Activated T-helper 9 cell treated with anti-CD3 and anti-CD28 coated beads, Interleukin-2, amount 50 U/mL, for 16 hours (primary cell): ENCODE measurements around the gene DDR2.
"Not testable (repeated sequence)": the region's sequence is repeated elsewhere in the genome, so short reads cannot be mapped to it uniquely, and the experiment has no call there.

Source experiments
- DNase-seq: peaks from one replicate; pipeline ENCODE4 v3.0.0-alpha.2; 2020; ENCODE audit warnings: low read depth

DDR2 gene

DNA sequence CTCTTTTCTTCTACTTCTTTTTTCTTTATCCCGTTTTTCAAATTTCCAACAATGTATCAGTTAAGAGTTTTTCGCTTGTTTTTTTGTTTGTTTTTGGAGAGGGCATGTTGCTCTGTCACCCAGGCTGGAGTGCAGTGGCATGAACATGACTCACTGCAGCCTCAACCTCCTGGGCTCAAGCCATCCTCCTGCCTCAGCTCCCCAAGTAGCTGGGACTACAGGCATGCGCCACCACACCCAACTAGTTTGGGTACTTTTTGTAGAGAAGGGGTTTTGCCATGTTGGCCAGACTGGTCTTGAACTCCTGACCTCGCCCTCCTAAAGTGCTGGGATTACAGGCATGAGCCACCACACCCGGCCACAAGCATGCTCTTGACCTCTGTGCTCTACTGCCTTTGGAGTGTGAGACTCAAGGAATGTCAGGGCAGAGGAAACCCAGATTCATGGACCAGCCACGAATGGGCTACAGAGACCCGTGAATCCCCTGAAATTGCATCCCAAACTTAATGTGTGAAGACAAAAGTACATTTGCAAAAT, 93.1 kb downstream of the DDR2 start:
- DNase-seq, result no peak

DNA sequence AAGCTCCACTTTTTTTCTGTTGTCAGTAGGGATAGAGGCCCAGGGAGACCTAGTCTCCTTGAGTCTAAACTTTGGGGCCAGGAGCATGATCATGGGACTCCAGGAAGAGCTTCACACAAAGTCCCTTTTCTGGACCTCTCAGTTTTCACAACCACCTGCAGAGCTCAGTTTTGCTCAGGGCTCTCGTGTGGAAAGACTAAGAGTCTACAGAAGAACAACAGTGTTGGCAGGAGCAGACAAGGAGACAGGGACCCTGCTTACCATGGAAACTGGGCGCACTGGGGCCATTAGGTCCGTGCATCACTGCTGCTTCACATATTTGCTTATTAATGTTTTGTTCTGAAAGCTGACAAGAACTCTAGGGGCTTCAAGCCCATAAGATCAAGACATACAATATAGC, 94.3 kb downstream of the DDR2 start:
- no peak for DNase-seq

DNA sequence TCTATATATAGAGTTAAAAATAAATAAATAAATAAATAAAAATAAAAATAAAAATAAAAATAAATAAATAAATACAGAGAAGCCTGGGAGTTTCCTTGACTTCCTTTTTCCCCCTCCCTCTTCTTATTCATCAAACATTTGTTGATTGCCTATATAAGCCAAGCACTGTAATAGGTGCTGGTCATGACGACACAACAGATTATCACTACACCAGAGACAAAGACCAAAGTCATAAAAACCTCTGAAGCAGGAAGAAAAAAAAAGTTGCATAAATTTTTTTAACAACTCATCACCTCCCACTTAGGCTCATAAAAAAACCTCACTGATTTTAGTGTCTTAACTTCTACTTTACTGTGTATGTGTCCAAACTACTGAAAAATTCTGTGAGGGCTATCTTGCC, 95.2 kb downstream of the DDR2 start:
- DNase-seq, result not testable (repeated sequence)

DNA sequence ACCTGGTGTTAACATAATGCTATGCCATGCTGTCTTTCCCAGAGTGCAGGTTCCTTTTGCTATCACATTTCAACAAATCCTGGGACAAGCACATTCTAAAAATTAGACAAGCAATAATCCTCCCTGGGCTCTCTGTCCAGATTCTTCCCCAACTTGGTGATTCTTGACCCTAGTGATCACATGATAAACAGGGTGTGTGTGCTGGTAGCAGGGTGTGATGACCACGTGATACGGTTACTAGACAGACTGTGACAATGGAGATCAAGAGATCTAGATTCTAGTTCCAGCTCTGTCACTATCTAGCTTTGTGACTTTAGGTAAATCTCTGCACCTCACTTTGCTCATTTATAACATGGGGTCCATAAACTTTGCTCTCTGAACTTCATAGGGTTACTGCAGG, 96.3 kb downstream of the DDR2 start:
- no peak for DNase-seq

DNA sequence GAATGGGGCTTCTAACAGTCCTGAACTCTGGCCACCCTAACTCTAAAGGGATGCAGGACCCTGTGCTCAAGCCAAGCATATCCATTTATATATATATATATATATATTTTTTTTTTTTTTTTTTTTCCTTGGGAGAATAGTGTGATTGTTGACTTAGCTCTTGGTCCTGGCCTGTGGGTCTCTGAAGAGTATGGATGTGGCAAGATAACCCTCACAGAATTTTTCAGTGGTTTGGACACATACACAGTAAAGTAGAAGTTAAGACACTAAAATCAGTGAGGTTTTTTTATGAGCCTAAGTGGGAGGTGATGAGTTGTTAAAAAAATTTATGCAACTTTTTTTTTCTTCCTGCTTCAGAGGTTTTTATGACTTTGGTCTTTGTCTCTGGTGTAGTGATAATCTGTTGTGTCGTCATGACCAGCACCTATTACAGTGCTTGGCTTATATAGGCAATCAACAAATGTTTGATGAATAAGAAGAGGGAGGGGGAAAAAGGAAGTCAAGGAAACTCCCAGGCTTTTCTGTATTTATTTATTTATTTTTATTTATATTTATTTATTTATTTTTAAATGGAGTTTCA, 97.0 kb downstream of the DDR2 start:
- not testable (repeated sequence) for DNase-seq

DNA sequence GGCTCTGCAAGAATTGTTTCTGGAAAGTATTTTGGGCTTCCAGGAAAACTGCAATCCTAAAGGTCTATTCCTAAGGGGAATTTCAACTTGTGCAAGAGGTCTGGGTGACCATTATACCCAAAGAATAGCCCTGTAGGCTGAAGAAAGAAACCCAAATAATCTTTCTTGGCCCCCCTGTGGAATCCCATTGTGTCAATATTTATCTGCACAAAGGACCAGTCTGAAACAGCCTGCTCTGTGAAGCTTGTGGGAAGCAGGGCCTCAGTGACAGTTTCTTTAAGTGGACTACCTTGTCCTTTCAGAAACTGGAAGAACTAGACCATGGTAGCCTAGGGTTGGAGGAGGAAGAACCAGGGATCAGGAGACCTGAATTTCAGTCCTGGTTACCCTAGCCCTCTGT, 99.8 kb downstream of the DDR2 start:
- no peak for DNase-seq

DNA sequence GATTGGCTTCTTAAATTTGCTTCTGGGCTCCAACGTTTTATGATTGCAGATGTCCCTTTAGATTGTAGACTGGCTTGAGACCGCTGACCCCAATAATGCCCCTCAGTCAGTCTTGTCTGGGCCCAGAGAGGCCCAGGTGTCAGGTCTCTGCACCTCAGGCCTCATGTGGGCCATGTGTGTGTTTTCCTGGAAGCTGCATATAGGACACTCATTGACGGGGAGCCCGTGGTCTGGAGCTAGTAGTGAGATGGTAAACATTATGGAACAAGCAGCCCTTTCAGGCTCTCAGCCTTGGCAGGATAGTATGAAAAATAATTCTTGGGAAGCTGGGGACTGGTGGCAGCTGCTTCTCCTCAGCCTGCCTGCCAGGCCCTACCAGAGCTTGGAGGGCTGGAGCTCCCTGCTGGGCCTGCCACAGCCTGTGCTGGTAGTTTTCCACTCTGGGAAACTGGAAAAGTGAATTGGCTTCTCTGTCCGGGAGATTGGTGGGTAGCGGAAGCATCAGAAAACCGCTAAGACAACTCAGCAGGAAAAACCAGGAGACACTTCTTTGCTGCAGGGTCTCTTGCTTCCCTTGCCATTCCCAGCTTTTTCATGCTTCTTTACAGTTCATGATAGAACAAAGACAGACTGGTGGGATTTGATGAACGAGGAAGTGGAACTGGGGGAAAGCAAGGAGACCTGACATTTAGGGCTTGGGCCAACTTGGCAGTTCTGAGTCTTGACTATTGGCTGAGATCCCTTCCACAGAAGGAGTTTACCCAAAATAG, 100.5 kb downstream of the DDR2 start:
- DNase-seq, result no peak

DNA sequence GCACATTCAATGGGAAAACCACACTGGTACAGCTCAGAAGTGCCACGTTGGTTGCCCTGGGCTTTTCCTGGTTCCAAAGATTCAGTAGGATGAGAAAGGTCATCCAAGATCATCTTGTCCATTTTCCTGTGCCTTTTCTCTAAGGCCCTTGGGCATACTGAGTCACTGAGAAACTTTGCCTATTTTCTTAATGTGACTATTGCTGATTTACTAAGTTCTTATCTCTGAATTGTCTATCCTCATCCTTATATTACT, 101.0 kb downstream of the DDR2 start:
- no peak for DNase-seq

DNA sequence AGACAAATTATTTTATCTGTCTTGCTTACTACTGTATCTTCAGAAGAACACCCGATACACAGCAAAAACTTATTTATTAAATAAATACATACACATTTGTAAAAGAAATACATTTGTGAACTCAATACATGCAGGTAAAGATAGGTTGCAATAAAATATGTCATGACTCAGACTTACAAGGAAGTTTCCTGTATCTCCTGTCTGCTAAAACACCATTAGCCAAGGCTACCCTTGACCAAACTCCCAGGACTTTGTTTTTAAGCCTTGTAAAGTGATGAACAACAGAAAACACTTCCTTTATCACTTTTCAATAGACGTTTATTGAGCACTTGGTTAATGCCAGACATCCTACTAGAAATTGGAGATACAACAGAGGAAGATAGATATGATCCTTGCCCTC, 101.8 kb downstream of the DDR2 start:
- no peak for DNase-seq

DNA sequence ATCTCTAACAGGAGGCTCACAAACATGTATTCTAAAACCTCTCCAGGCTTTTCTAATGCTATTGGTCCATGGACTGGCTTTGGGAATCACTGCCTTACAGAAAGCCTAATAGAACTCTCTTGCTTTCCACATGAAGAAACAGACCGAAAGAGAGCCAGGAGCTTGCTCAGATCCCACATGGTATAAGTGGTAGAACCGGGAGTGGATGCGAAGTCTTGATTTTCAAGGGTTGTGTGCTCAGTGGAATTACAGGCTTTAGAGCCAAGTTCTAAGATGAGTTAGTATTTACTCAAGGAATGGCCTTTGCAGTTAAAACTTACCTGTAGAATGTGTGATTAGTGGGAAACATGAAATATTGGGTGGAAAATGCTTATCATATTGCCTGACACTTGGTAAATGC, 103.9 kb downstream of the DDR2 start:
- no peak for DNase-seq

DNA sequence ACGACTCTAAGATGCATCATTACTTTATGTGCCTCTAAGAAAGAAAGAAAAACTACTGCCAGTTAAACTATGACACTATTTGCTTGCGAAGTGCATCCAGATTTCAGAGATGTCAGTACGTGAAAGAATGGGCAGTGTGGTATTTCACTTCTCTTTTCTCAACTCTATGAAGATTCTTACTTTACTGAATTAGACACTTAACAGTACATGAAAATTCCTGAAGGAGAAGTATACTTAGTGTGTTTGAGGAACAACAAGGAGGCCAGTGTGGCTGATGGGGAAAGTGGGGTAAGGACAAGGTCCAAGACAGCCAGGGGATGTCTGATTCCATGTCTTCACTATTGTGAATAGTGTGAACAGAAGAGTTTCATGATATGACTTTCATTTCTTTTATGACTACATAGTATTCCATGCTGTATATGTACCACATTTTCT, 104.4 kb downstream of the DDR2 start:
- no peak for DNase-seq

DNA sequence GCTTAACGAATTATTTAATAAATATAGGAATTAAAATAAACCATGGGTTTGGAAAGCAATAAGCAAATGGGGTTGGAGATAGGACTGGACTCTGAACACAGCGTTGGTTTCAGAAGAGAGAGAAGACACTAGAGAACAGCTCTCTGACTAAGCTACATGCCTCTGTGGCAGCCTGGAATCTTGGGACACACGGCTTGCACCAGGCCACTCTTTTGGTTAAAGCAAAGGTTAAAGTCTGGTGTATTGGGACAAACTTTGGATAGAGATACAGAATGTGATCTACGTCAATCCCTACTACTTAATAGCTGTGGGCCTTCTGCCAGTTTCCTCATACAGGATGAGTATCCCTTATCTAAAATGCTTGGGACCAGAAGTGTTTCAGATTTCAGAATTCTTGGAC, 108.5 kb downstream of the DDR2 start:
- no peak for DNase-seq

DNA sequence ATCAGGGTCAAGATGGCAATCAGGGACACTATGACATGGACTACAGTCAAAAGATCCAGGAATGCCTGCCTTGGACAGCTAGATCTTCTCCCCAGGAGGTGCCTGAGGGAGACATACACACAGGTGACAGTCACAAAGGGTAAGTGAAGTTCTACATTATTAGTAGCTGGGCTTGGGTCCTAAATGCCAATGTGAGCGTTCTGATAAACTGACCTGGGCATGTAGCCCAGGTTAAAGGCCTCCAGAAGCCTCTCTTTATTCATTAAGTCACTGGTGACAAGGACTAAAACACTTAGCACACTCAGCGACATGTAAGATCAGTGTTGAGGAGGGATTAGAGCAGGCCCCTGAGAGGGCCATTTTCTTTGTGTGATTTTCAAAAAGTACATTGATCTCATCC, 109.3 kb downstream of the DDR2 start:
- no peak for DNase-seq

DNA sequence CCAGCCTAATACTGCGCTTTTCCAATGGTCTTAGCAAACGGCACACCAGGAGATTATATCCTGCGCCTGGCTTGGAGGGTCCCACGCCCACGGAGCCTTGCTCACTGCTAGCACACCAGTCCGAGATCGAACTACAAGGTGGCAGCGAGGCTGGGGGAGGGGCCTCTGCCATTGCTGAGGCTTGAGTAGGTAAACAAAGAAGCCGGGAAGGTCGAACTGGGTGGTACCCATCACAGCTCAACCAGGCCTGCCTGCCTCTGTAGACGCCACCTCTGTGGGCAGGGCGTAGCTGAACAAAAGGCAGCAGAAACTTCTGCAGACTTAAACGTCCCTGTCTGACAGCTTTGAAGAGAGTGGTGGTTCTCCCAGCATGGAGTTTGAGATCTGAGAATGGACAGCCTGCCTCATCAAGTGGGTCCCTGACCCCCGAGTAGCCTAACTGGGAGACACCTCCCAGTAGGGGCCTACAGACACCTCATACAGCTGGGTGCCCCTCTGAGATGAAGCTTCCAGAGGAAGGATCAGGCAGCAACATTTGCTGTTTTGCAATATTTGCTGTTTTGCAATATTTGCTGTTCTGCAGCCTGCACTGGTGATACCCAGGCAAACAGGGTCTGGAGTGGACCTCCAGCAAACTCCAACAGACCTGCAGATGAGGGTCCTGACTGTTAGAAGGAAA, 114.1 kb downstream of the DDR2 start:
- DNase-seq, result not testable (repeated sequence)

DNA sequence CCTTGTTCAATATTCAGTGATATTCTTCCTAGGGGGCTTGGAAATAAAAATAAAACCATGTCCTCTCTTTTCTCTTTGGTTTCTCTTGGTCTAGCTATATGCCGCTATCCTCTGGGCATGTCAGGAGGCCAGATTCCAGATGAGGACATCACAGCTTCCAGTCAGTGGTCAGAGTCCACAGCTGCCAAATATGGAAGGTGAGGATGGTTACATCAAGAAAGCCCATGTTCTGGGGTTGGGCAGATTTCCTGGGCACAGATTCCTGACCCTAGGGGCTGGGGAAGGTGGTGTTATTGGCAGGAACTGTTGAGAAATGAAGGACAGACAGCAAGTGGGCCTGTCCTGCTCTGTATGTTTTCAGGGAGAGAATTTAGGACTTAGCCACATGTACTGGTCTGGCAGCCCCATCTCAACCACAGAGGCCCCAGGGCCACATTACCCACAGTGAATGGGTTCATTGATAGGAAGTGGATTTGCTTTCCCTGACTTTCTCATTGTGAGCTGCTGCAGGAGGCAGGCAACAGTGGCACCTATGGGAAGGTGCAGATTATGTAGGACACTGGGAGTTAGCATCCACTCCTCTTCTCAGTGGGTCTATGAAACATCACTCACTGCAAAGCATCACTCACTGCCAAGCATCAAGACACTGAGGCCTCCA, 120.9 kb downstream of the DDR2 start:
- DNase-seq, result no peak

DNA sequence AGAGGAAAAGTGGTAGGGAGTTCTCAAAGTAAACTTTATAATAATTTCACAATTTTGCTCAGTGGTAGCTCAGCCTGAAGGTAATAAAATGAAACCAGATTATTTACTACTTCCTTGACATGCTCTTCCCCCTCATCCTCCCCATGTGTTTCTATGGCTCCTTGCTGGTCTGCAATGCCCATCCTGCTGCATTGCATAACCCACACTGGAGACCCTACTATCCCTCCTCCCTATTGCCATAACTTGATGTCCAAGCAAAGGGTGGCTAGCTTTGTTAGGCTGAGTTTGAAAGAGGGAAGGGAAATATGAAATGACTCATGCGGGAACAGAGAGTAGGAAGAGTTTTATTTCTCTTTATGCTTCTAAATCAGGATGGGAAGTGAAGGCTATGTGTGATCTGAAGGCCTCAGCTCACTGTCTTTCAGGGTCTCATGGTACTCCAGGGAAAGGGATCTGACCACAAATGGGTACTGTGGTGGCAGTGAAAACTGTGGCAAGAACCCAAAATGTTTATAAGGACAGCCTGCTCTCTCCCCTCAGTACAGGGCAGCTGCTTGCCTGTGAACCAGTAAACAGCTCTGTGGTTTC, 121.8 kb downstream of the DDR2 start:
- DNase-seq, result no peak

DNA sequence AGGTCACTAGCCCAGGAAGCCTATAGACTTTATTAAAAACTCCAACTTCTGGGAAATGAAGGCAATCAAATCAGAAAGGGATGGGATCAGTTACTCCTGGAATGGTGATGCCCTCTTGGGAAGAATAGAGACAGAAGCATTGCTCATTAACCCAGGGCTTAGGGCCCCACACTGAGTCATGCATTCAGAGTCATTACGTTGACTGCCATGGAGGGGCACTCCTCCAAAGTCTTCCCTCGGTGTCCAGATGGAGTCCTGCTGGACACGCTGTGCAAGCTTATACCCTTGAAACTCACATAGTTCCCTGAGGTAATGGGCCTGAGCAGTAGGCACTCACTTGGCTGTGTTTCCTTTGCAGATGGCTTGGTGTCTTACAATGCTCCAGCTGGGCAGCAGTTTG, 123.0 kb downstream of the DDR2 start:
- DNase-seq, result no peak

DNA sequence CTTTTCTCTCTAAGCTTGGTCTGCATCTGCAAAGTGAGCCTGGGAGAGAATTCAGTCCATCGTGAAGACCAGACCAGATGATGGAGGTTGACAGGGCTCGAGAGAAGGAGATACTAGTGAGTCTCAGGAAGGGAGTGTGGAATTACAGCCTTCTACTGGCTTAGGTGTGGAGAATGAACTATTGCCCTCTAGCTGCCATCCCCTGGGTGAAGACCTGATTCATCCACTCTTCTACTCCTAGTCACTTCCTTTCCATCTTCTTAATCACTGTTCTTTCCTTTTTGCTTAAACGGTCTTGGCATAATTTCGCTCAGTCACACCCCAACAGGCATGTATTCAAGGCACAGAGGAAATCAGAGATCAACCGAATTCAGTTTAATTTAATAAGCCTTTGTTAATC, 124.3 kb downstream of the DDR2 start:
- no peak for DNase-seq

DNA sequence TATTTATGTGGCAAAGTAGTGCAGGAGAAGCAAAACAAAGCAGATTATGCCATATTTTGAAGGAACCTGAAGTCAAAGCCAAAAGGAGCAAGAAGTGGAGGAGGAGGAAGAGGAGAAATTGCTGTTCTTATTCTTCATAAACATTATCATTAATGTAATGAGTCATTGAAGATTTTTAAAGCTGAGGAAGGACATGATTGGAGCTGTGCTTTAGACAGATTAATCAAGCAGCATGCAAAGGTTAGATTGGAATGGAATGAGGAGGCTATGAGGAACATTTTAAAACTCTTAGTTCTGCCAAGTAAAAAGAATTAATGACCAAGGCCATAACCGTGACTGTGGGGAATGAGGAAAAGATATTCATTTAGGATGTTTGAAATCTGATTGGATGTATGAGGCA, 125.2 kb downstream of the DDR2 start:
- no peak for DNase-seq

DNA sequence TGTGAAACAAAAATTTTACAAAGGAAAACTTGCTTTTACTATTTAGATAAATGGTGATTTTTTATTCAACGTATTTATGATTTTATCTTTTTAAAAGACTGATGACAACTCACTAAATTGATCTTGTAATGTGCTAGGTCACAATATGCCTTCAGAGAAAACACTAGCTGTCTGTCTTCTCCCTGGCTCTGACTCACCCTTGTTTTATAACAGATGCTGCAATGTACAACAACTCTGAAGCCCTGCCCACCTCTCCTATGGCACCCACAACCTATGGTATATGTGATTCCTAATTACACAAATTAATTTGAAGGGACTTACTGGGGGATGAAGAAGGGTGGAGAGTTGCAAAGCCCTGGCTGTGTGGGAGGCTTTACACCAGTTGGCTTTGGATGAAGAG, 133.5 kb downstream of the DDR2 start:
- DNase-seq, result no peak

DNA sequence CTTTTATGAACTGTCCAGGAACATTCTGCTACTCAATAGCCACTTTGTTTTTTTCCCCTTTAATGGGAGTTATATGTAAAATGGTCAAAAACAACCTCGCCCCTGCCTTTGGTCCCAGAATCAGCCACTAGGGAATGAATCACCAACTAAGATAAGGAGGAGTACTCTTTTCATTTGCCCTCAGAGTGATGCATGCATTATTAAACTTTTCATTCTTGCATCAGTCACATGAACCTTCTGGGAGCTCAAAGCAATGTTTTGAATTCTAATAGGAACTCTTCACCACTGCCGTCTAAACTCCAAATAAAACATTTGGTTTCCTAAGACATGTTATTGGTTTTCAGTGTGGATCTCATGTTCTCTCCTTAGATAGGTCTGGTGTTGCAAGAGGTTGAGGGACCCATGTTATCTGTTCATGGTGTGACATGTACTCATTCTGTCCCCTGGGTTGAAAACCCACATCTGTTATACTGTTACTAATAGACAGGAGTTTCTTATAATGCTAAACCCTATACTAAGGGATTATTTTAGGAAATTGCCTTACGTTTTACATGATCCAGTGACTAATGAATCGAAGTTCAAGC, 140.4 kb downstream of the DDR2 start:
- no peak for DNase-seq

DNA sequence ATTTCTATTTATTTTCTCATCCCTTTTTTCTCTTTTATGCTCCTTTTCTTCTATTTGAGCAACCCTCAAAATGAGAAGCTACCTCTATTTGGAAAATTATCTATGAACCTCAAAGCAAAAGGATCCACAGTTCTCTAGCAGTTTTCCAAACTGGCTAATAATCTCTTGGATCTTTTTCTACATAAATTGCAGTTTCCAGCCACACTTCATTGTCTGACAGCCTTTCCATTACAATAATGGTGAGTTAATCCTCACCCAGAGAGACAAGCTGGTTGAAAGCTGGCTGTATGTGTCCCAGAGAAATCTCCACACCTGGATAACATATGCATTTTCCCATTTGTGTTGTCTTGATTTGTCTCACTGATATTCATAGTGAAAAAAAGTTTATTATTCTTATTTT, 141.7 kb downstream of the DDR2 start:
- DNase-seq, result no peak
